DMS 273 treated with DMSO at 0.1 percent for 48 hours (cell line): ENCODE results near the gene RANGAP1.
"Not testable (repeated sequence)": the region's sequence is repeated elsewhere in the genome, so short reads cannot be mapped to it uniquely, and the experiment has no call there.

Experiments used
- DNase-seq: peaks from one replicate; lab custom pipeline; 2025; lab: John Stamatoyannopoulos, UW

The RANGAP1 gene

DNA sequence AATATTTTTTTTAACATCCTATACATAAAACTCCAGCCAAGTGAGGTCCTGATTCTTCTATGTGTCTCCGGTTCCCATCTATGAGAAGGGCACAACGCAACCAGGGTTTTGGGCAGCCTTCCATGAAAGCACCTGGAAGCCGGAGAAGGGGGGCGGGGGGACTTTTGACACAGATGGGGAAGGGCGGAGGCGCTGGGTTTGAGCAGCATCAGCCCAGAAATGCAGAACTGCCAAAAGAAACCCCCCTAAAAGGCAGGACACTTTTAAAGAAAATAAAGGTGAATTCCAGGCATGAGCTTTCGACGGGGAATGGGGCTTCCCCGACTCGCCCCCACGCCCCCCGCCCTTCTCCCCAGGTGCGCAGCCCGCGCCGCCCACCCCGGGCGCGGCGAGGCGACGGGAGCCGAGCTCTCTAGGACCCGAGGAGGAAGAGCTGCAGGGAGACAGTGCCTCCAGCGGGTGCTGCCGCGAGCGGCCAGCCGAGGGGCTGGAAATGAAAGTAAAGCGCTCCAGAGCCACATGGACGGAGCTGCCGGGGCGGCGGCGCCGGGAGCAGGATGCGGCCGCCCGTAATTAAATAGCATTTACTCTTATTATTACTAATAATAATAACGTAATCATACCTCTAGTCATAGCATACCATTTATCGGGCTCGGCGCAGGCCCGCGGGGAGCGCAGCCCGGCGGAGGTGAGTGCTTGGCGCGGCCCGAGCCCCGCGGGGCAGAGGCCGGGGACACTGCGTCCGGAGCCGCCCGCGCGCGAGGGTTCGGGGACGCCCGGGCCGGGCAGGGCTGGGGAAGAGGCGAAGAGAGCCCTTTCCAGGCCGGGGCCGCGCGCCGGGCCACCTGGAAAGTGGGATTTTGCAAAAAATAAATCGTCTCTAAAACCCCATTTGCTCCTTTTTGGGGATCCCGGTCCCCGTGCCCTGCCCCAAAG is 15.4 kb upstream of the RANGAP1 start, which contains the start of gene ZC3H7B:
ZC3H7B (plus strand) TSS at position 441 of the 936 bp plus-strand sequence. CDS start 19,136 bp downstream, outside the sequence.
- peak; percentile 12 for DNase-seq

GRCh38 chr22:41300661-41301060 is 14.7 kb upstream of the RANGAP1 start:
- DNase-seq: no peak

DNA sequence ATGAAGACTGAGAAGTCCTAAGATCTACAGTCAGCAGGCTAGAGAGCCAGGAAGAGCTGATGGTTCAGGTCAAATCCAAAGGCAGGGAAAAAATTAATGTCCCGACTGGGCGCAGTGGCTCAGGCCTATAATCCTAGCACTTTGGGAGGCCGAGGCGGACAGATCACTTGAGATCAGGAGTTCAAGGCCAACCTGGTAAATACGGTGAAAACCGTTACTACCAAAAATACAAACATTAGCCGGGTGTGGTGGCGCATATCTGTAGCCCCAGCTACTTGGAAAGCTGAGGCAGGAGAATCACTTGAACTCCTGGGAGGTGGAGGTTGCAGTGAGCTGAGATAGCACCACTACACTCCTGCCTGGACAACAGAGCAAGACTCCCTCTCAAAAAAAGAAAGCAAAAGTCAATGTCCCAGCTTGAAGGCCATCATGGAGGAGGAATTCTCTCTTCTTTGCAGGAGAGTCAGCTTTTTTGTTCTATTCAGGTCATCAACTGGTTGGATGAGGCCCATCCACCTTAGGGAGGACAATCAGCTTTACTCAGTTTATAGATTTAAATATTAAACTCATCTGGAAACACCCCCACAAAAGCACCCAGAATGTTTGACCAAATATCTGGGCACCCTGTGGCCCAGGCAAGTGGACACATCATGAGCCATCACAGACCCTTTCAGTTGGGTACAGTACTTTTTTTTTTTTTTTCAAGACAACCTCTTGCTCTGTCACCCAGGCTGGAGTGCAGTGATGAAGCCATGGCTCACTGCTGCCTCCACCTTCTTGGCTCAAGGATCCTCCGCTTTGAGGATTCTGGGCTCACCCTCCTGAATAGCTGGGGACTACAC is 11.1 kb upstream of the RANGAP1 start:
- no peak for DNase-seq

GRCh38 chr22:41294816-41295215 is 8.8 kb upstream of the RANGAP1 start:
- not testable (repeated sequence) for DNase-seq

GRCh38 chr22:41290262-41291221 is 4.6 kb upstream of the RANGAP1 start:
- DNase-seq: no peak

- DNase-seq: no peak
Observed at GRCh38 chr22:41289671-41290070, 3.7 kb upstream of the RANGAP1 start.

DNA sequence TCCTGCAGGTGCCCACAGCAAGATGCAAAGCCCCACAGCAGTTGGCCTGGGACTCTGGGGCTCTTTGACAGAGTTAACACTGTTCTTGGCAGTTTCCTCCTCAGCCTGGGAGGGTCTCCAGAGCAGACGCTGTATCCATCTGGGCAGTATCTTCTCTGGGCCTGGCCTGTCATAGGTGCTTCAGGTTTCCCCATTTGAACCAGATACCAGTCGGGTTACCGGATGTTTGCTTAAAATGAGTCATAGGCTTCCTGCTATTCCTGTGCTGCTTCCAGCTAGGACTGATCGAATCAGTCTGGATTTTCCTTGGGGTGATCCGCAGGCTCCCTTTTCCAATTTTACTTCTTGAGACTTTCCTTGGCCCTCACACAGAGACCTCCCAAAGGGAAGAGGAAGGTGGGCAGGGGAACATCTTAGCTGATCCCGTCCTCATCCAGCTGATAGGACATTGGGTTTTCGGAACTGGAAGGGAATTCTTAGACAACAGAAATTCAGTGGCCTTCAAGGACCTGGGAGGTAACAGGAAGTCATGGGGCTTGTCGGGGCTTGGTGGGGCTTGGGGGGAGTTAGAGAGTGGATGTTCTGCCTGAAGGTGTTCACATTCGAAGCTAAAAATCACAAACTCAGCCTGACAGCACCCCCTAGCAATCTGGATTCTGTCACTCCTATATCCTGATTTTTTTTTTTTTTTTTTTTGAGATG is 2.4 kb upstream of the RANGAP1 start:
- no peak for DNase-seq

DNA sequence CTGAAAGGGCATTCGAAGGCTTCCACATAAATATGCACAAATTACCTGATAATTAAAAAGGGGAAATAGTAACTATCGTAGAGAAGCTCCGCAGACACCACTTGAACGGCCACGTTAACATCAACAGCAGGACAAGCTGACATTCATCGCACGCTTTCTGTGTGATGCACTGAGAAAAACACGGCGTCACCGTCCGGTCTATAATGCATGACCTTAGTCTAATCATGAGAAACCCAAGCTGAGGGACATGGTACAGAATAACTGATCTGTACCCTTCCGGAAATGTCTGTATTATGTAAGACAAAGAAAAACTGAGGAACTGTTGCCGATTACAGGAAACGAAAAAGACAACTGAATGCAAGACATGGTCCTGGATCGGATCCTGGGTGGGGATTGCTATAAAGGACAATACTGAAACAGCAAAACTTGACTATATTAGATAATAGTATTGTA is 678 bp upstream of the RANGAP1 start:
- DNase-seq: no peak

- DNase-seq: no peak
Observed at GRCh38 chr22:41285441-41285819, 557 bp downstream of the RANGAP1 start.

- DNase-seq: no peak
Observed at GRCh38 chr22:41284465-41284864, 1.5 kb downstream of the RANGAP1 start.

DNA sequence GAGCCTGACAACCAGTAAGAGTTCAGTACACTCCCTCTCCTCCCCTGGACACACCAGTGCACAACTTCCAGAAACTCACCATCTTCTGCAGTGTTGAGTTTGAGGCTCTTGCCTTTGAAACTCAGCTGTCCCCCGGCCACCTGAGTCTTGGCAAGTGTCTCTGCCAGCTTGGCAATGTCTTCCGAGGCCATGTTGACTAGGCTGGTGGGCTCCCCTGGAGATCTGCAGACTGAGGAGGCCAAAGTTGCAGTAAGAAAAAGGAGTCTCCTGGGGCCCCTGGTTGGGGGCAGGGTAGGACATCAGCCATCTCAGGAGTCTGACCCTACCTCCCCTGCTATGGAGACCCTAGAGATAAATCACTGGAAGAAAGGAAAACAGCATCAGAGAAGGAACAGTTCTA is 5.1 kb downstream of the RANGAP1 start:
- no peak for DNase-seq

DNA sequence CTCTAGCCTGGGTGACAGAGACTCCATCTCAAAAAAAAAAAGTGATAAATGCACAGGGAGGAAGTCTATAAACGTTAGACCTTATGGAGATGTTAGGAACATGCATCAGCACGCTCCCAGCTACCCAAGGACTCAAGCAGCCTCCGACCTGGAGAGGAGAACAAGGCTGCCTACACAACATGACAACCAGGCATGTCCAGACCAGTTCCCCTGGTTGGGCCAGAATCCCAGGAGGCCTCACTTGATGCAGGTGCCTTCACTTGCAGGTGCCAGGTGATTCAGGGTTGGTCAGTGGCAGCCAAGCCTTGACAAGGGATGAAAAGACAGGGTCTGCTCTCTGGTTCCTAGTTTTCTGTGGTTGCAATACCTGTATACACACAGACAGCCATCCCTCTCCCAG is 5.9 kb downstream of the RANGAP1 start:
- no peak for DNase-seq

DNA sequence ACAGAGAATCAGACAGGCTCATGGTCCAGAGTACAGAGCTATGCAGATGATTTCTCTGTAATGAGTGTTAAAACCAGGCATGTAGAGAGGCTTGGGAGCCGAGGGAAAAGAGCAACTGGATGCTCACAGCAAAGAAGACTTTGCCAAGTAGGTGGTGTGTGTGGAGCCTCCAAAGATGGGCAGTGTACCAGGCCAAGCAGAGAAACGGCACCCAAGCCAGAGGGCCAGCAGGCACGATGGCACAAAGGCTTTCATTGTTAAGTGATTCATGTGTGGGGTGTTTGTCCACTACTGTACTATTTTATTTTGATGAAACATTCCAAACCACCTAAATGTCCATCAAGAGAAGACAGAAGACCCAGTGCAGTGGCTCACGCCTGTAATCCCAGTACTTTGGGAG is 11.1 kb downstream of the RANGAP1 start:
- no peak for DNase-seq

GRCh38 chr22:41273128-41273527 is 12.9 kb downstream of the RANGAP1 start:
- no peak for DNase-seq

DNA sequence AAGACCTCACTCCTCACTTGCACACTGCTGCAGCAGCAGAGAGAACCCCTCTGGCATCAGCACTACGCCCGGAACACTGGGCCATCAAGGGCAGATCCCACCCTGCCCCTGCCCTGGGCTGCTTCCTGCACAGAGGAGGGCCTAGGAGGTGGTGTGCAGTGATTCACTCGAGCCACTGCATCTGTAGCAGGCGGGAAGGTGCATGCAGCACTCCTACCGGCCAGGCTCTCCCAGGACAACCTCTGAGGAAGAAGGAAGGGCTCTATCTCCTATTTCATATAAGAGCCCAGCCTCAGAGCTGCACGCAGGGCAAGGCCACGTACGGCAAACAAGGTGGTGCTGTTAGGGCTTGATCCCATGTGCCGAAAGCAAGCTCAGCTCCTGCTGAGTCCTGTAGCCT is 14.2 kb downstream of the RANGAP1 start:
- no peak for DNase-seq

- no peak for DNase-seq
Observed at GRCh38 chr22:41267958-41268357, 18.0 kb downstream of the RANGAP1 start.

- no peak for DNase-seq
Observed at GRCh38 chr22:41264408-41264941, 21.5 kb downstream of the RANGAP1 start.

- DNase-seq: no peak
Observed at GRCh38 chr22:41263704-41264103, 22.3 kb downstream of the RANGAP1 start.

GRCh38 chr22:41262250-41262765 is 23.7 kb downstream of the RANGAP1 start:
- no peak for DNase-seq

DNA sequence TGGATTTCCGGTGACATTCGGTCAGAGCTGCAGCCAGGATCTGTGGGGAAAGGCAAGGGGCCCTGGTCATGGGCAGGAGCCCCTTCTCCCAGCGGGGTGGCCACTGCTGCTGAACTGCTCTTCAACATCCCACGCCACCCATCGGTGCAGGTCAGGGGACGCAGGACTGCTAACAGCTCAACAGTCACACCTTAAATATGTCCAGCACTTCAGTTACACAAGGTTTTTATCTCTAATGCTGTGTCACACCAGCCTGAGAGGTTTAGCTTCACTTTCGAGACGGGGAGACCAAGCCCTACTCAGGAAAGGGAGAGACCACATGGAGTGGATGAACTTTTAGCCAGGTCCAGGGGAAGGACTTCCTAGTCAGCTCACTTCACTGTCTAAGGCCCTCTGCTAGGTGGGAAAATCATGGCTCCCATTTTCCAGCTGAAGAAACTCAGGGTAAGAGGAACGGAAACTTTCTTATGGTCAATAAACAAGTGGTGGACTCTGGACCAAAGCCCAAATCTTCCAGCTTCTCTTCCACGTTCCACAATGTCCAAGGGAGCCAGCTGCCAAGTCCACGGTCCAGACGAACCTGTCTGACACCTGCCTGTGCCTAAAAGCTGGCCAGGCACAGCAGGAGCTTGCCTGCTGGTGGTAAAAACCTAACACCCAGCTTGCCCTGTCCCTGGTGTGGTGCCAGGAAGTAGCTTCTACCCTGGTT is 24.3 kb downstream of the RANGAP1 start:
- no peak for DNase-seq
